Fibroblast of lung (primary cell): ENCODE data around the gene CLIP2. TPM values are rescaled to one million over a fixed set of nuclear protein-coding genes. Genes with fewer than 3 reads are reported as not detected.

Experiments used
- DNase-seq, 2 donors: peaks; one replicate each; pipeline versions ENCODE4 v3.0.0 to v3.0.0-alpha.2; 2010; ENCODE audit warnings: low read depth in 2 of 2
- H2AFZ ChIP-seq: 2 replicates; pipeline ENCODE4 v1.5.1; 2012; ENCODE audit warnings: low read length, control low read depth, inconsistent platforms
- H3K27ac ChIP-seq: 2 replicates; pipeline ENCODE4 v1.5.1; 2011; ENCODE audit warnings: low read length, control low read depth; ENCODE audit not compliant: insufficient read depth
- H3K27me3 ChIP-seq: 2 replicates; pipeline ENCODE4 v1.5.1; 2011; ENCODE audit warnings: mild to moderate bottlenecking, low read length; ENCODE audit not compliant: control insufficient read depth, insufficient read depth
- H3K36me3 ChIP-seq: 2 replicates; pipeline ENCODE4 v1.5.1; 2011; ENCODE audit warnings: low read length; ENCODE audit not compliant: control insufficient read depth, insufficient read depth
- H3K4me1 ChIP-seq: 2 replicates; pipeline ENCODE4 v1.5.1; 2011; ENCODE audit warnings: low read length; ENCODE audit not compliant: control insufficient read depth, insufficient read depth; ENCODE audit errors: extremely low read depth
- H3K4me2 ChIP-seq: 2 replicates; pipeline ENCODE4 v1.5.1; 2011; ENCODE audit warnings: low read length, control low read depth; ENCODE audit not compliant: insufficient read depth; ENCODE audit errors: extremely low read depth
- H3K4me3 ChIP-seq, 4 experiments: fragments of 200-600 bp in 1 of 4; sonication (generic) in 1 of 4; replicated peaks in 1 of 4; 2 replicates each; pipeline ENCODE4 v1.5.1; 2011 to 2016; ENCODE audit warnings: low read length in 4 of 4, low read depth in 3 of 4, mild to moderate bottlenecking in 3 of 4, control low read depth in 2 of 4, inconsistent platforms in 1 of 4, mixed read lengths in 1 of 4; ENCODE audit not compliant: insufficient read depth in 1 of 4; ENCODE audit errors: control extremely low read depth in 1 of 4
- H3K79me2 ChIP-seq: 2 replicates; pipeline ENCODE4 v1.5.1; 2012; ENCODE audit warnings: mild to moderate bottlenecking, low read length, inconsistent platforms; ENCODE audit not compliant: control insufficient read depth, insufficient read depth
- H3K9ac ChIP-seq: 2 replicates; pipeline ENCODE4 v1.5.1; 2011; ENCODE audit warnings: mild to moderate bottlenecking, low read length, control low read depth; ENCODE audit not compliant: insufficient read depth
- H3K9me3 ChIP-seq: 2 replicates; pipeline ENCODE4 v1.5.1; 2012; ENCODE audit warnings: low read depth, low read length; ENCODE audit not compliant: control insufficient read depth, insufficient read depth
- H4K20me1 ChIP-seq: 2 replicates; pipeline ENCODE4 v1.5.1; 2011; ENCODE audit warnings: low read length; ENCODE audit not compliant: control insufficient read depth, insufficient read depth; ENCODE audit errors: extremely low read depth
- EZH2 ChIP-seq: IDR thresholded peaks from 2 replicates; pipeline ENCODE4 v1.5.1; 2012; ENCODE audit warnings: low read length, control low read depth, mild to moderate bottlenecking; ENCODE audit errors: missing control alignments
- polyA plus RNA-seq, 2 donors: library from polyadenylated mRNA; depleted of rRNA in 1 of 2; stranded (reverse) in 1 of 2; unstranded in 1 of 2; fragments of >200 nt; gene quantifications; 2 replicates each; pipeline ENCODE4 v1.2.1, GENCODE V29; 2011 to 2012; ENCODE audit warnings: missing spikeins in 1 of 2
- total RNA-seq: library from RNA; depleted of rRNA; stranded (reverse); fragments of >200 nt; gene quantifications from 2 replicates; pipeline ENCODE4 v1.2.1, GENCODE V29; 2014
- TF ChIP-seq, protein P1 (sequence below), 2 donors: IDR thresholded peaks in 1 of 2; conservative IDR thresholded peaks in 1 of 2; 1 replicate in 1 of 2; 2 replicates in 1 of 2; pipeline ENCODE4 v1.5.1; 2011 to 2012; ENCODE audit warnings: low read length in 2 of 2, control low read depth in 1 of 2, inconsistent platforms in 1 of 2, low read depth in 1 of 2, mild to moderate bottlenecking in 1 of 2

CLIP2 gene
- total and polyA plus RNA-seq, 2 donors (not counting 1 experiment from before 2014, with no cell fraction given), result 13.1 to 77.8 TPM

DNA sequence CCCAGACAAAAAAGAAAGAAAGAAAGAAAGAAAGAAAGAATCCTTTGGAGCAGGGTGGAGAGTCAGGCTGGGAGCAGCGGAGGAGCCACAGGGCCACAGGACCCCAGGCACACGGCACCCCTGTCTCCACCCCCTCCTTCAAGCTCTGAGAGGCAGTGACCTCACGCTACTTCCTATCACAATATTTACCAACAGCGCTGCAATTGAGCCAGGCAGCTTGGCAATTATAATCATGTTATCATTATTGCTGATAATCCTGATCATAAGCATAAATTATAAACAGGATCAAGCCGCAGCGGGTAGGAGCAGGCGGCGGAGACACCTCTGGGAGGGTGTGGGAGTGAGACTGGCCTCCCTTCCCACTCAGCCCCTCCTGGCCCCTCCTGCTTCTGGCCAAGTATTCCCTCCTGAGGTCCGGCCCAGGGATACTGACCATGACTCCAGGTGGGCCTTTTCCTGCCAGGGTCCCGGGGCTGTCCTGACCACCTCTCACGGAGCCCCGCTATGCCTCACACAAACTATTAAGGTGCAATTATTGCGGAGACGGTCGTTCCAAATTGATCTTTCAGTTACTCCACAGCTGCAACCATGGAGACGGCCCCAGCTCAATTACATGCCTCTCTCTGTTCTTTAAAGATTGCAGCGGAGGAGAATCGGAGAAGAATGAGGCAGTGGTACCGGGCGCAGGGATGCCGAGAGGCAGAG is 154.5 kb downstream of the CLIP2 start:
- H2AFZ ChIP-seq, result no peak overlapping the region
- no peaks in the 10 kb centered on the region for H4K20me1 ChIP-seq
- no peak overlapping the region for H3K27ac ChIP-seq
- H3K9ac ChIP-seq, result no peak overlapping the region
- no peaks in the 10 kb centered on the region for H3K79me2 ChIP-seq
- H3K36me3 ChIP-seq, result no peaks in the 10 kb centered on the region
- no peak overlapping the region for H3K4me3 ChIP-seq
- H3K4me1 ChIP-seq, result no peaks in the 10 kb centered on the region
- TF ChIP-seq, protein P1, sequence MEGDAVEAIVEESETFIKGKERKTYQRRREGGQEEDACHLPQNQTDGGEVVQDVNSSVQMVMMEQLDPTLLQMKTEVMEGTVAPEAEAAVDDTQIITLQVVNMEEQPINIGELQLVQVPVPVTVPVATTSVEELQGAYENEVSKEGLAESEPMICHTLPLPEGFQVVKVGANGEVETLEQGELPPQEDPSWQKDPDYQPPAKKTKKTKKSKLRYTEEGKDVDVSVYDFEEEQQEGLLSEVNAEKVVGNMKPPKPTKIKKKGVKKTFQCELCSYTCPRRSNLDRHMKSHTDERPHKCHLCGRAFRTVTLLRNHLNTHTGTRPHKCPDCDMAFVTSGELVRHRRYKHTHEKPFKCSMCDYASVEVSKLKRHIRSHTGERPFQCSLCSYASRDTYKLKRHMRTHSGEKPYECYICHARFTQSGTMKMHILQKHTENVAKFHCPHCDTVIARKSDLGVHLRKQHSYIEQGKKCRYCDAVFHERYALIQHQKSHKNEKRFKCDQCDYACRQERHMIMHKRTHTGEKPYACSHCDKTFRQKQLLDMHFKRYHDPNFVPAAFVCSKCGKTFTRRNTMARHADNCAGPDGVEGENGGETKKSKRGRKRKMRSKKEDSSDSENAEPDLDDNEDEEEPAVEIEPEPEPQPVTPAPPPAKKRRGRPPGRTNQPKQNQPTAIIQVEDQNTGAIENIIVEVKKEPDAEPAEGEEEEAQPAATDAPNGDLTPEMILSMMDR (conservative IDR thresholded peaks at IDR 0.05 in 1 of 2, IDR thresholded peaks at IDR 0.05 in 1 of 2; ENCODE audit: low read depth in 1 of 2, low read length in 2 of 2), result no peak
- no peak for TF ChIP-seq EZH2
- no peak for DNase-seq
- no peak overlapping the region for H3K4me2 ChIP-seq
- H3K9me3 ChIP-seq, result no peaks in the 10 kb centered on the region
- peaks cover 2% of the 10 kb centered on the region for H3K27me3 ChIP-seq

DNA sequence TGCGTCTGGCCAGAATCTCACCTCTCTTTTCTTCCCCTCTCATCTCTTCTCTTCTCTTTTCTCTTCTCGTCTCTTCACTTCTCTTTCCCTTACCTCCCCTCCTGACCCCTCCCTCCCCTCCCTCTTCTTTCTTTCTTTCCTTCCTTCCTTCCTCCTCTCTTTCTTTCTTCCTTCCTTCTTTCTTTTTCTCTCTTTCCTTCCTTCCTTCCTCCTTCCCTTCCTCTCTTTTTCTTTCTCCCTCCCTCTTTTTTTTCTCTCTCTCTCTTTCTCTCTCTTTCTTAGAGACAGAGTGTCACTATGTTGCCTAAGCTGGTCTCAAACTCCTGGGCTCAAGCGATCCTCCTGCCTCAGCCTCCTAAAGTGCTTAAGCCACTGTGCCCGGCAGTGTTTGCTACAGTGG is 159.9 kb downstream of the CLIP2 start:
- Histone ChIP-seq H3K9ac (no peak overlapping the region), H3K4me3 (no peak overlapping the region), H4K20me1 (peaks cover 2% of the 10 kb centered on the region), H3K4me2 (no peak overlapping the region), H3K27me3 (peaks cover 2% of the 10 kb centered on the region), H3K36me3 (no peaks in the 10 kb centered on the region), H3K79me2 (no peaks in the 10 kb centered on the region), H3K9me3 (no peaks in the 10 kb centered on the region), H3K4me1 (peaks cover 2% of the 10 kb centered on the region), H3K27ac (no peak overlapping the region), H2AFZ (no peak overlapping the region)
- no peak for DNase-seq
- TF ChIP-seq, protein P1 (conservative IDR thresholded peaks at IDR 0.05 in 1 of 2, IDR thresholded peaks at IDR 0.05 in 1 of 2; ENCODE audit: low read depth in 1 of 2, low read length in 2 of 2), result no peak
- TF ChIP-seq EZH2, result no peak

DNA sequence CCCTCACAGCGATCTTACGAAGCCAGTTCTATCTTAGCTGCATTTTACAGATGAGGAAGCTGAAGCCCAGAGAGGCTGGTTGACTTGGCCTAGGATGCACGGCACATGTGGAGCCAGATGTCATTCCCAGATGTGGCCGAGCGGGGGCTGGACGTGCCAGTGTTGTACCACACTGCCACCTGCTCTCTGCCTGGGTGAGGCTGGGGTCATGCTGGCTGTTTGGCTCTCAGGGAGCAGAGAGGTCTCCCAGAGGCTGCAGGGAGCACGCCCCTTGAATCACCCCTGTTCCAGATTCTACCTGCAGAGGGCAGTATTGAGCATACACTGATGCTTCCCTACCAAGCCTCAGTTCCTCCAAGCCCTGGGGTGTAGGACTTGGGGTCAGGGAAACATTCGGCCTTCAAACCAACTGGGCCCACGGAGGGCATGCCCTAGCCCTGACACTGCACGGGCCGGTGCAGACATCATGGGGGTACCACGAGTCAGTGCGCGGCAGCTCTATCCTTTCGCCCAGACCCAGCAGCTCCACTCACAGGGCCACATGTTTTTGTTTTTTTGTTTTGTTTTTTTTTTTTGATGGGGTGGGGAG is 160.7 kb downstream of the CLIP2 start:
- no peak overlapping the region for H3K27ac ChIP-seq
- H4K20me1 ChIP-seq, result peaks cover 2% of the 10 kb centered on the region
- no peaks in the 10 kb centered on the region for H3K36me3 ChIP-seq
- TF ChIP-seq, protein P1 (conservative IDR thresholded peaks at IDR 0.05 in 1 of 2, IDR thresholded peaks at IDR 0.05 in 1 of 2; ENCODE audit: low read depth in 1 of 2, low read length in 2 of 2), result peak; percentile 63 to 85
- TF ChIP-seq EZH2, result no peak
- H3K9ac ChIP-seq, result no peak overlapping the region
- peaks cover 2% of the 10 kb centered on the region for H3K4me1 ChIP-seq
- no peaks in the 10 kb centered on the region for H3K79me2 ChIP-seq
- peak in 1 of 2 donors; percentile 64 for DNase-seq
- no peaks in the 10 kb centered on the region for H3K9me3 ChIP-seq
- no peak overlapping the region for H3K4me2 ChIP-seq
- H2AFZ ChIP-seq, result no peak overlapping the region
- H3K4me3 ChIP-seq, result no peak overlapping the region
- peaks cover 2% of the 10 kb centered on the region for H3K27me3 ChIP-seq
